HG03108 (cell line): Measurements from ENCODE around the gene NEURL1.

Source experiments
- ATAC-seq: cut with Tn5 transposase; IDR thresholded peaks from one replicate; pipeline ENCODE4 v1.9.1; 2021; ENCODE audit warnings: moderate library complexity; ENCODE audit not compliant: unreplicated experiment

The NEURL1 gene

DNA sequence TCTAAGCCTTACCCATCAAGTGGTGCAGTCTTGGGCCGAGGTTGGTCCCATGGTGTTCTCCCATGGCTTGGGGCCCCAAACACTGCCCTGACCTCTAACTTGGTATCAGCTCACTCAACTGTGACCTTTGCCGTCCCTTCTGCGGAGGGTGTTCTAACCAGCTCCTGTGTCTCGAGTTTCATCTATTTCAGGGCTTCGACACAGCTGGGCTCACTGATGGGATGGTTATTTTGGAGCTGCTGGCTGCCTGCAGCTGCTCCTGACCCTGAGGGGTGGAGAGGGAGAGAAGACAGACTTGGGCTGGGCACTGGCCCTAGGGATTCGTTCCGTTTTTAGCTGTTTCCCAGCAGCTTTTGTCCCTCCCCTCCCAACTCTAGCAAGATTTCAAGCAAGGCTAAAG is 86.9 kb downstream of the NEURL1 start:
- ATAC-seq = no peak

DNA sequence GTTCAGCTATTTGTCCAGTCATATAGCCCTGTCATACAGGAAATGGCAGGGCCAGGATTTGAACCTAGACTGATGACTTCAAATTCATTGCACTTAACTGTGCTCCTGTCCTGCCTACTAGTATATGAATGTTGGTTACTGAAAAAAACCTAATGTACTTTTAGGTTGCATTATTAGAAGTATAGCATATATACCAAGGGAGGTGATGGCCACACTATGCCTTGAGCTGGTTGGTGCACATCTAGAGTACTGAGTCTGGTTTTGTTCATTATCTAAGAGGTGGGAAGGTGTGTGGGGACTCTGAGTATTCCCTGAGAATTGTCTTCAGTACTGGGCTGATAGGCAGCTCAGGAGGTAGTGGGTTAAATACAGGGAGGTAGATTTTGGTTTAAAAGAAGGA is 88.0 kb downstream of the NEURL1 start:
- ATAC-seq = no peak

DNA sequence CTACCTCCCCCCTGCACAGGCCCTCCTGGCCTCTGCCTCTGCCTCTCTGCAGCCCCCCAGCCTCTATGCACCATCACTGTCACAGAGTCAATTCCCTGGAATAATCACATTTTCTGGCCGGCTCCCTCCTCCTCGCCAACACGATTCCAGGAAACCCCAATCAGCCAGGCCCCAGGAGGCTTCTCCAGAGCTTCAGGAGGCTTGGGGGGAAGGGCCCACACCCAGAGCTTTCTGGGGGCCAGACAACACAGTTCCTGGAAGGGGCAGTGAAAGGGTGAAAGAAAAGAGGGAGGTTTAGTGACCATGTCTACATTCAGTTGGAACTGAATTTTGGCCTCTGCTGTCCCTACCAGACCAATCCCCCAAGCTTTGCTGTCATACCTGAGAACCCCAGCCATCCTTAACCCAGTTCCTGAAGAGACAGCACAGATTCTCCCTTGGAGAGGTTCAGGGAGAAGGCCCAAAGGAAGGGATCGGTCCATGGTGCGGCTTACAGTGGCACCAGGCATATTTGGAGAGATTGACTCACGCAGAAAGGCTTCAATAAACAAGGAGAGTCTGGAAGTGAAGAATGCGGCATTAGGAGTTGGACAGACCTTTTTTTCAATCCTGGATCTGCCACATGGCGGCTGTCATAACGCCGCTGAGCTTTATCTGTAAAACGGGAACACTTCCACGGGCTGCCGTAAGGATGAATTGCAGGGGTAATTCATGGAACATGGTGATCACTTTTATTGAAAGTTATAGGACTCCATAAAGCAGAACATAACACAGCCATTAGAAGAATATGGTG is 89.0 kb downstream of the NEURL1 start:
- no peak for ATAC-seq

DNA sequence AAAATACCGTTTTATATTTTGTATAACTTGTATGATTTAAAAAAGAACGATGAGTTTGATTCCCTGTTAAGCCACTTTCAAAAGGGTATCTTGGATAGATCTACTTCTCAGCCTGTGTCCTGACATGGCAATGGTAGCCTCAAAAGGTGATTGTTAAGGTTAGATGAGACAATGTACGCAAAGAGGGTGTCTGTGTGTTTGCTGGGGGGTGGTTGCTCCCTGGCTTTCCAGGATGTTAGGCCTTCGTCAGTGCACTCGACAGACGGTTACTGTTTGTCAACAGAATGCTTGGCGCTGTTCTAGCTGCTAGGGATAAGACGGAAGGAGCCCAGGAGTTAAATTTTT is 90.3 kb downstream of the NEURL1 start:
- ATAC-seq = no peak

DNA sequence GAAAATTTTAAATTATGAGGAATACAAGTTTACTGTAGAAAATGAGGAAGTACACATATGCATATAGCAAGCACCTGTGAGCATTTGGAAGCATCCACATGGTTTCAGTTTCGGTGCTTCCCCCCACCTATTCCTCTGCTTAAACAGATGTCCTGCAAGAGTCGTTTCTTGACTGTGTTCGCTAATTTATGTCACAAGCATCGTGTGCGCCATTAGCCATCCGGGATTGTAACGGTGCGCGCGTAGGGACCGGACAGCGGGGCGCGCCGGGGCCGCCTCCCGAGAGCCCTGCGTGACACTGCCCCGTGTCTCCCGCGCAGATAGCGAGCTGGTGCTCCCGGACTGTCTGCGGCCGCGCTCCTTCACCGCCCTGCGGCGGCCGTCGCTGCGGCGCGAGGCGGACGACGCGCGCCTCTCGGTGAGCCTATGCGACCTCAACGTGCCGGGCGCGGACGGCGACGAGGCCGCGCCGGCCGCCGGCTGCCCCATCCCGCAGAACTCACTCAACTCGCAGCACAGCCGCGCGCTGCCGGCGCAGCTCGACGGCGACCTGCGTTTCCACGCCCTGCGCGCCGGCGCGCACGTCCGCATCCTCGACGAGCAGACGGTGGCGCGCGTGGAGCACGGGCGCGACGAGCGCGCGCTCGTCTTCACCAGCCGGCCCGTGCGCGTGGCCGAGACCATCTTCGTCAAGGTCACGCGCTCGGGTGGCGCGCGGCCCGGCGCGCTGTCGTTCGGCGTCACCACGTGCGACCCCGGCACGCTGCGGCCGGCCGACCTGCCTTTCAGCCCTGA is 90.9 kb downstream of the NEURL1 start:
- no peak for ATAC-seq

DNA sequence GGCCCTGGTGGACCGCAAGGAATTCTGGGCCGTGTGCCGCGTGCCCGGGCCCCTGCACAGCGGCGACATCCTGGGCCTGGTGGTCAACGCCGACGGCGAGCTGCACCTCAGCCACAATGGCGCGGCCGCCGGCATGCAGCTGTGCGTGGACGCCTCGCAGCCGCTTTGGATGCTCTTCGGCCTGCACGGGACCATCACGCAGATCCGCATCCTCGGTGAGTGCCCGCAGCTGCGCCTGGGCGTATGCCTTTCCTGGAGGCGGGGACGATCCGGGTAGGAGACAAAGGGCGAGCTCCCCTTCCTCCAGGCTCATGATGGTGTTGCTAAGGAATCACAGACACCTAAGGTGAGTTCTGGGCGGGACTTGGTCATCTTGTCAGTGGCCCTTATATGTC is 91.5 kb downstream of the NEURL1 start:
- no peak for ATAC-seq

DNA sequence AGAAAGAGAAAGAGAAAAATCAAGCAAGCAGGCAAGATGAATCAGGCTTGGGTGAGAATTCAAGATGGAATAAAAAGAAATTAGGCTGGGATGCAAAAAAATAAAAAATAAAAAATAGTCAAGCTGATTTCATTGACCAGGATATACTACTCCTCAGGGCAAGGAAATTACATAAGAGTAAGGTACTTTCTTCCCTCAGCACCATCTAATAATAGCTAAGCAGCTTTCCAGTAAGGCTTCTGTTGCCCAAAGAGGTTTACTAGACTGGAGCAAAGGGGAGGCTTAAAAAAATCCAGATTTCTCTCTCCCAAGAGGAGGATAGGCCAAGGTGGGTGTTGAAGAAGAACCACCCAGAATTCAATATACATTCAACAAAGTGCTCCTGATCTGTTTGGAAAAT is 93.6 kb downstream of the NEURL1 start:
- ATAC-seq = no peak

DNA sequence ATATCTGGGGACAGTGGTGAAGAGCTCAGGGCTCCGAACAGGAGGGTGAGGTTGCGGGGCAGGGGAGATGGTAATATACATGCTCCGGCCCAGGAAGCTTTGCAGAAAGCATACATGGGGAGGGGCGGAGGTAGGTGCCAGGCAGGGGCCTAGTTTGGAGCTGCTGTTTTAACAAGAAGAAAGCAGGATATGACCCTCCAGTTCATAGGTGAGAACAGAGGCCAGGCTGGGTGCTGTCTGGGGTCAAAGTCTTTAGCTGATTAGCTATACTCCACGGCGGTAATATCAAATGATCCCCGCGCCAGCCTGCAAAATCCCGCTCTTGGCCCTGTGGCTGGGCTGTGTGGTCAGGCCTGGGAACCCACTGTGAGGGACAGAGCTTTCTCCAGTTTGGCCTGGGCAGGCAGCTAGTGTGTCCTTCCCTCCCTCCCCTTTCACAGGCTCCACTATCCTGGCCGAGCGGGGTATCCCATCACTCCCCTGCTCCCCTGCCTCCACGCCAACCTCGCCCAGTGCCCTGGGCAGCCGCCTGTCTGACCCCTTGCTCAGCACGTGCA is 95.6 kb downstream of the NEURL1 start:
- ATAC-seq = no peak

DNA sequence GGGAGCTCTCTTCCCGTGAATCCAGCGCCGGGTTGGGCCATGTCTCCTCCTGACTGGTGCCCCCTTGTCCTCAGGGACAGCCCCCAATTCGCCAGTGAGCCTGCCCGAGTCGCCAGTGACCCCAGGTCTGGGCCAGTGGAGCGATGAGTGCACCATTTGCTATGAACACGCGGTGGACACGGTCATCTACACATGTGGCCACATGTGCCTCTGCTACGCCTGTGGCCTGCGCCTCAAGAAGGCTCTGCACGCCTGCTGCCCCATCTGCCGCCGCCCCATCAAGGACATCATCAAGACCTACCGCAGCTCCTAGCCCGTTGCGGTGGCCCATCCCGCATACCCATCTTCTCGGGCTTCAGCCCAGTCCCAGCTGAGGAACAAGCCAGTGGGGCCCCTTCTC is 96.6 kb downstream of the NEURL1 start:
- ATAC-seq = no peak

DNA sequence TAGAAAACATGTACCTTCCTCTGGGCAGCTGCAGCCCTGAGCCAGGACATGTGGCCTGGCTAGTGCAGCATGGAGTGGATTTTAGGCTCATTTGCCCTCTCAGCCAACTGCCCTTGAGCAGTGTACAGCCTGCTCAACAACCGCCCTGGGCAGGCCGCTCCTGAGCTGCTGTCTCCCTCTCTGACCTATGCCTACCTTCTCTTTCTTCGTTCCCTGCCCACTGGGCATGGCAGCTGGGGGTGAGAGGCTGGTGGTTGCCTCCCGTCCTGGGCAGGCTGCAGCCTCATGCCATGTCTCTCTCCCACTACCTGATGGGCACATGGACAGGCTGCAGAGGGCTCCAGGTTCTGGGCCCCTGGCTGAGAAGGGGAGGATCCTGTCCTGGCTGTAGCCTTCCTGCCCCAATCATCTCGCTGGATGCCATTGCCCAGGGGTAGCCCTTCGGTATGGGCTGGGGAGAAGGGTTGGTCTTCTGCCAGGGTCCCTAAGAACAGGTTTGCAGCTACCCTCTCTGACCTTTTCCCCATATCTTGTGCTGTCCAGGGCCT is 97.3 kb downstream of the NEURL1 start:
- no peak for ATAC-seq

DNA sequence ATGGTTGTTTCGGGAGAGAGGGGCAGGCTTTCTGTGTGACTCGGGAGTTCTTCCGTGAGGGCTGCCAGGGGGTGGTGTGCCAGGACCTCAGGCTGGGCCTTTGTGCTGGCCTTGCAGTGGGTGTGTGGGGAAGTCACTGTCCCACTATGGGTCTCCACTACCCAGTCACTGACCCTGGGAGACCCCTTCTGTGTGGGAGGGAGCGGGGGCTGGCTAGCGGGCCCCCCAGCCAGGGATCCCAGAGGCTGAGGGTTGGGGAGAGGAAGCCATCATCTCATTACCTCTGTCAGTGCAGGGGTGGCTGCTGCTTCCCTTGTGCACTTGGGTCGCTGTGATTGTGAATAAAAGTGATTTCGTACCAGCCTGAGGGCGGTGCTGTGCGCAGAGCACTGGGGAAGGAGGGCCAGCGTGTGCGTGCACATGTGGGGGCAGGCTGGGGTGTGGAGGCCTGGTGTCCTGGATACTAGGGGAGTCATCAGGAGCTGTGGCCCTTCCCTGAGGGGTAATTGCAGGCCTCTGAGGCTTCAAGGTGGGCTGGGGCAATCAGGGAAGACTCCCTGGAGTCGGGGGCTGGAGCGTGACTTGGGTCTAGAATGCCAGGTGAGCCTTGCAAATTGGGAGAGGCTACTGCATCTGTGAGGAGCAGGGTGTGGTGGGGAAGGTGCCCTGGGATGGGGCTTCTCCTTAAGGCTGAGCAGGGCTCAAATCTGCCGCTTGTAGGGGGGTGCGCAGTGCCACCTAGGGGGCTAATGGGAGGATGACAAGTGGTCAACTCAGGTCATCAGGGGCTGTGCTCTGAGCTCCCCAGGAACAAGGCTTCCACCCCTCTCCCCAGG is 98.9 kb downstream of the NEURL1 start:
- no peak for ATAC-seq

DNA sequence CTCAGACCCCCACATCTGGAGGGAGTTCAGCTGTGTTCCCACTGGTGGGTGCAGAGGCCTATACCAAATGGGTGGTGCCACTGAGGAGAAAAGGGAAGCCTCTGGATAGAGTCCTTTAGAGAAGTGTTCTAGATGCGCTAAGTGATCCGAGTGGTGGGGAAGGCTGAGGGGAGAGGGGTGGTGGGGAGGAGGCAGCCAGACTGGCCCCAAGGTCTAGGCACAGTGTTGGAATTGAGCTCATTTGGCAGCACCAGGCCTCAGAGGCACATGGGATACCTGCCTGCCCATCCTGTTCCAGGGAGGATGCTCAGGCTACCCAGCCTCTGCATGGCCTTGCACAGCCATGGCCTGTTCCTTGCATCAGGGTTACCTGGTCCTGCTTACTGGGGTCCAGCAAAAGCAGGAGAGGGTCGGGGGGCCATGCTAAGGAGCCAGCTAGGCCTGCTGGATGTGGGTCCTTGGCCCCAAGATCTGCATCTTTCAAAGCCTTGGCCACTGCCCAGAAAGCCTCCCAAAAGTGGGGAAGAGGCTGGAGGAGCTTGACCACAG is 99.6 kb downstream of the NEURL1 start:
- ATAC-seq = no peak

DNA sequence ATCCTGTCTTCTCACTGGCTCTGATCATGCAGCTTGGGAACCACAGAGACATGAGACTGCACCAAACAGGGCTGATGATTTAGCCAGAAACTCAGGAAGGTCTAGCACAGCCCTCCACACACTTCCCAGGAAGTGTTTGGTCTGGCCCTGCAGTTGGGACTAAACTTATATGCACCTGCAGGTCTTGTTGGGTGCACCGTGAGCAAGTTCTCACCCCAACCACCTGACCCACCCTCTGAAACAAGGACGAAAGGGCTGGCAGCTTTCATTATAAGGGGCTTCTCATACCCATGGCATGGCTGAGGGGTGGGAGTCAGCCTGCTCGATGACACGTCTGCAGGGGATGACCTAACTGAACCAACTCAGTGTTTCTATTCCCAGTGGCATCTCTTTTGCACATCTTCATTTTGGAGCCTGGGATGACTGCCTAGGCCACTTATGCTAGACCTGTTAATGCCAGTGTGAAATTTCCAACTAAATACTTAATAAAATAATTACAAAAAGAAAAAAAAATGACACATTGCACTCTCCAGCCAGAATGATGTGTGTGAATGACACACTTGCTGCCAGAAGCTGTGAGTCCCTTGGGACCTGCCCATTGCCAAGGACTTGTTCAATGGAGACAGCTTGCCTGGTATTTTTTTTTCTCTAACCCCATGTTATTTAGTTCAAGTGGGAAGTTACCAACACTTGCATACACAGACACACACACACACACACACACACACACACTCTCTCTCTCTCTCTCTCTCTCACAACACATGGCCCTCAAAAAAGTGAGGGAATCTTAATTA is 102.6 kb downstream of the NEURL1 start:
- no peak for ATAC-seq

DNA sequence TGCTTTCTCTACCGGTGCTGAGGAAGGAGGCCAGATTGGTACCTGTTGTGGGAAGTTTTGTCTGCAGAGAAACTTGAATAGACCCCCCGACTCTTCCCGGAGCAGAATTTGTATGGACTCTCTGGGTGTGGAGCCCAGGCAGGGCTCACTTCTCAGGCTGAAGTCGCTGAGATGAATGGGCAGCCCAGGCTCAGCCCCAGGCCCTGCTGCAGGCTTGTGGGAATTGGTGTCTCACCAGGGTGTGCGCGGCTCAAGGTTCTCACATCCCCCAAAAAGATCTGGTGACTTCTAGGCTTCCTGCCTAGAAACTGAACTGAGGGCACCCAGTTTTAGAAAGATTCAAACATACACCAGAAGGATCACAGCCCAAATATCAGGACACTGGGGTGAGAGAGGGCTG is 103.5 kb downstream of the NEURL1 start:
- ATAC-seq = no peak

DNA sequence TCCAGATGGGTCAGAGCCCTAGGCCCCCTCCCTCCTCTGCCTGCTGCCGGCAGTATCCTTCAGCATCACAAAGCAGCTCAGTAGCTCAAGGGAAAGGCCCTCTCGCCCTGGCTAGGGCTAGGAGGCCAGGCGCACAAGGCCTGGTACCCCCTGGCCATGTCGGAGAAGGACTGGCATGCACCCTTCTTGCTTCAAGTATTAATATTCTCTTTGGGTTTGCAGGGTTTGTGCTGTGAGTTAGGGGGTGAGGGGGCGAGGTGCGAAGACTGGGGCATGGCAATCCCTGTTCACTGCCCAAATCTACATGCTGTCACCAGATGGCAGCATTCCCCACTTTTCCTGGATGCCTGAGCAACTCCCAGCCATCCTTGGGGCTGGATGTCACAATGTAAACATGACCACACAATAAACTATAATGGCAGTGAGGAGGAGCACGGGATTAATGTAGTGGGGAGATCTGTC is 105.2 kb downstream of the NEURL1 start:
- ATAC-seq = no peak

DNA sequence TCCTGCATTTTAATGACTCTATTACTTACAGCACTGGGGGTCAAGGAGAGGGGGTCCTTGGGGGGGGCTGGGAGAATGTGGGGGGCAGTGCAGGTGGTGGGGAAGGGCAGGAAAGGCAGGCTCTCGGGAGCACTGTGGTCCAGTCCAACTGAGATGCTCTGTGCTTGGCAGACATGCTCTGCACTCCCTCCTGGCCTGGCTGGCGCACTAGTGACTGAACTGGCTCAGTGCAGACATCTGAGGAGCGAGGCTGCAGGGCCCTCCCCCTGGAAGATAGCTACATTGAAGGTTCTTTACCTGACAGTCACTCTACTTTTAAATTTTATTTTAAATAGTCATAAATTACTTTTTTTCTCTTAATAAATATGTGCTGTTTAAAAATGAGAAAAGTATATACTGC is 105.7 kb downstream of the NEURL1 start:
- ATAC-seq = no peak

DNA sequence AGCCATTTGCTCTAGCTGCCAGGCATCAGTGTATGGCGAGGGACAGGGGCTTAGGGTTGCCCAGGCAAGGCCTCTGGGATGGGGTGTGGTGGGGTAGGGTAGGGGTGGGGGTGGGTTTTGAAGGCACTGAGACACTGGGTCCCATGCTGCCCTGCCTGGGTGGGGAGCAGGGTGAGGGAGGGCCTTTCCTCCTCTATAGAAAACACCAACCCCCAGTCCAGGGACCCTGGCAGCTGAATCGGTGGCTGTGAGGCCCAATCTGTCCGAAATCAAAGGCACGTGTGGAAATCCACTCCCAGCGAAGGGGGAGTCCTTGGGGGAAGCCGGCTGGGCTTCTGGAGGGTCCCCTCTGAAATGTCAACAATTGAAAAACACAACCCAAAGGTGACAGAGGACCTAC is 106.4 kb downstream of the NEURL1 start:
- no peak for ATAC-seq

DNA sequence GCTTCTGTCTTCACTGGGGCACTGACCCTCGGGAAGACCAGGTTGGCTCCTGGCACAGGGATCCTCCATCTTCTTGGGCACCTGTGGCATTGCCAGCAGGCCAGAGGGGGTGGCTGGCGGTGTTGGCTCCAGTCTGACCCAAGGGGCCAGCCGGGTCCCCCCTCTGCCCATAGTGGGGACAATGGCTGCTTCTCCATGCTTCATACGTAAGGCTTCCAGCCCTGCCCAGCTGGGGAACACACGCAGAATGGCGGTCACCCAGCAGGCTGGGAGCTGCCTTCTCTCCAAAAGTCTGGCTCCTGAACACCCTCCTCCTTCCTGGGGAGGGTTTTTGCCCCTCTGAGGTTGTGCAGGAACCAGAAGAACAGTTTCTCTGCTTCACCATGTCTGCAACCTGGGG is 106.8 kb downstream of the NEURL1 start:
- ATAC-seq = no peak

DNA sequence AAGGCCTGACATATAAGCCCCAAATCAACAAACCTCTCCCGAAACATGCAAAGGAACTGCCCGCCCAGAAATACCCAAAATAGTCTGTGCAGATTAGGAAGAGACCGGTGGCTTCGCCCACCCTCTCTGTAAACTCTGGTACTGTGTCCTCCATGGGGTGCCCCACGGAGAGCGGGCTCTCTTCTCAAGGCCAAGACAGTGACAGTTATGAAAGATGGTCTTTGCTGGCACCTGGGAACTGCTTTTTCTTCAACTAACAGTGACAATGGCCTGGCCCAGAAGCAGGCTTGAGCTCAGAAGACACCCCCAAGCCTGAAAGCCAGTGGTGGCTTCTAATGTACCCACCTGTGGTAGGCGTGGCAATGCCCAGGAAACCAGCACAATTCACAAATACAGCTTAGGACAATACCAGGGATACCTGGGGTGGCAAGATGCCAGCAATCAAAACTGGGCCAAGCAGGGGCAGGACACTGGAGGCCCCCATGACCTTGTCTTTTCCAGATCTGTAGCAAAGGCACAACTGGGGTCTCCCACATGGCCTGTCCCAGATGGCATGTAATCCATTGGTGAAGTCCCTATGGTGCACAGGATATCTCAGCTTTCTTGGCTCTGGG is 107.6 kb downstream of the NEURL1 start:
- no peak for ATAC-seq
